Natural killer cell treated with Interleukin-12 subunit alpha and Interleukin-12 subunit beta and Interleukin-15 and Interleukin-18, amount 100 ng/mL, for 72 hours (primary cell): ENCODE results near the gene CTAG1A. TPM values are rescaled to one million over a fixed set of nuclear protein-coding genes. Genes with fewer than 3 reads are reported as not detected.
"Not testable (repeated sequence)": the region's sequence is repeated elsewhere in the genome, so short reads cannot be mapped to it uniquely, and the experiment has no call there.

Source experiments
- ATAC-seq, 2 donors: fragments of 150-1000 bp; cut with Tn5 transposase in 1 of 2; sonication (Bioruptor Pico), chemical (Tn5 transposase) in 1 of 2; 2 replicates each; pipeline ENCODE4 v1.10.0; 2021
- DNase-seq: peaks from one replicate; pipeline ENCODE4 v3.0.0; 2022; ENCODE audit warnings: low spot score
- H3K27ac Mint-ChIP-seq, 2 donors: 1 replicate in 1 of 2; 2 replicates in 1 of 2; pipeline ENCODE4 v1.8.0; 2022; ENCODE audit warnings: mixed read lengths in 2 of 2, mild to moderate bottlenecking in 1 of 2, moderate library complexity in 1 of 2
- H3K27me3 Mint-ChIP-seq, 2 donors: 1 replicate in 1 of 2; 2 replicates in 1 of 2; pipeline ENCODE4 v1.8.0; 2022; ENCODE audit warnings: mixed read lengths in 2 of 2
- H3K36me3 Mint-ChIP-seq: one replicate; pipeline ENCODE4 v1.8.0; 2022; ENCODE audit warnings: mixed read lengths
- H3K4me1 Mint-ChIP-seq, 2 donors: 1 replicate in 1 of 2; 2 replicates in 1 of 2; pipeline ENCODE4 v1.8.0; 2022; ENCODE audit warnings: low read depth in 2 of 2, mixed read lengths in 2 of 2, mild to moderate bottlenecking in 1 of 2
- H3K4me3 Mint-ChIP-seq: one replicate; pipeline ENCODE4 v1.8.0; 2022; ENCODE audit warnings: mixed read lengths
- H3K9me3 Mint-ChIP-seq: 2 replicates; pipeline ENCODE4 v1.8.0; 2022; ENCODE audit warnings: mixed read lengths
- total RNA-seq, 2 donors: library from RNA; stranded (reverse); gene quantifications; one replicate each; pipeline ENCODE4 v1.2.3, GENCODE V29; 2022

CTAG1A gene
- not detected for total RNA-seq

GRCh38 chrX:154584585-154585183 lies at the start of gene CTAG1A:
TSS of gene CTAG1A (plus strand) at chrX:154585133. CDS start at chrX:154585207, 74 bp downstream.
- H3K9me3 Mint-ChIP-seq, H3K36me3 Mint-ChIP-seq, H3K27me3 Mint-ChIP-seq, H3K4me3 Mint-ChIP-seq, H3K4me1 Mint-ChIP-seq, DNase-seq, H3K27ac Mint-ChIP-seq: not testable (repeated sequence)
- ATAC-seq: peak in 1 of 2 donors; percentile 45

GRCh38 chrX:154535892-154536291 lies 49.0 kb upstream of the CTAG1A start:
- H3K4me1 Mint-ChIP-seq: peaks cover 7 to 23% of the 10 kb centered on the region in 2 donors
- peaks cover 0 to 3% of the 10 kb centered on the region in 2 donors for H3K27me3 Mint-ChIP-seq
- peak overlapping the region in 1 of 2 donors; percentile 51 for H3K27ac Mint-ChIP-seq
- H3K4me3 Mint-ChIP-seq: no peak overlapping the region
- no peaks in the 10 kb centered on the region for H3K9me3 Mint-ChIP-seq
- no peak for ATAC-seq
- no peaks in the 10 kb centered on the region for H3K36me3 Mint-ChIP-seq
- DNase-seq: no peak

- DNase-seq (no peak), ATAC-seq (no peak)
- Mint-ChIP-seq H3K36me3 (no peaks in the 10 kb centered on the region), H3K9me3 (no peaks in the 10 kb centered on the region), H3K27ac (peak overlapping the region; percentile 80 to 90), H3K4me3 (peak overlapping the region; percentile 71), H3K4me1 (peaks cover 15 to 41% of the 10 kb centered on the region in 2 donors), H3K27me3 (peaks cover 0 to 3% of the 10 kb centered on the region in 2 donors)
These were observed 45.9 kb upstream of the CTAG1A start for GRCh38 chrX:154539077-154539476.

GRCh38 chrX:154540365-154540764 lies 44.6 kb upstream of the CTAG1A start:
- not testable (repeated sequence) for DNase-seq, H3K27me3 Mint-ChIP-seq, H3K4me3 Mint-ChIP-seq, H3K9me3 Mint-ChIP-seq, H3K36me3 Mint-ChIP-seq, ATAC-seq
- Mint-ChIP-seq H3K27ac (peak overlapping the region; percentile 98 to 99), H3K4me1 (peaks cover 15 to 38% of the 10 kb centered on the region in 2 donors)

- ATAC-seq: no peak
- Mint-ChIP-seq H3K4me3 (peak overlapping the region; percentile 30), H3K27me3 (peaks cover 0 to 3% of the 10 kb centered on the region in 2 donors), H3K4me1 (peaks cover 19 to 40% of the 10 kb centered on the region in 2 donors), H3K36me3 (no peaks in the 10 kb centered on the region), H3K9me3 (no peaks in the 10 kb centered on the region), H3K27ac (peak overlapping the region; percentile 98 to 99)
- DNase-seq: no peak
These were observed 43.9 kb upstream of the CTAG1A start for GRCh38 chrX:154540897-154541535.

GRCh38 chrX:154541589-154541895 lies 43.4 kb upstream of the CTAG1A start:
- no peak for DNase-seq
- Mint-ChIP-seq H3K4me3 (peak overlapping the region; percentile 30), H3K36me3 (no peaks in the 10 kb centered on the region), H3K27me3 (peaks cover 0 to 3% of the 10 kb centered on the region in 2 donors), H3K9me3 (no peaks in the 10 kb centered on the region), H3K27ac (peak overlapping the region; percentile 98 to 99), H3K4me1 (peaks cover 20 to 42% of the 10 kb centered on the region in 2 donors)
- ATAC-seq: no peak

GRCh38 chrX:154541896-154542722 lies 42.8 kb upstream of the CTAG1A start:
- H3K4me3 Mint-ChIP-seq: peak overlapping the region; percentile 91
- peak; percentile 48 to 51 for ATAC-seq
- DNase-seq: peak; percentile 70
- peaks cover 0 to 3% of the 10 kb centered on the region in 2 donors for H3K27me3 Mint-ChIP-seq
- peaks cover 20 to 42% of the 10 kb centered on the region in 2 donors for H3K4me1 Mint-ChIP-seq
- H3K36me3 Mint-ChIP-seq: no peaks in the 10 kb centered on the region
- peak overlapping the region; percentile 98 to 99 for H3K27ac Mint-ChIP-seq
- H3K9me3 Mint-ChIP-seq: no peaks in the 10 kb centered on the region

- H3K4me3 Mint-ChIP-seq: peak overlapping the region; percentile 91
- peak; percentile 66 for DNase-seq
- ATAC-seq: peak; percentile 1 to 7
- peaks cover 2% of the 10 kb centered on the region for H3K36me3 Mint-ChIP-seq
- H3K27ac Mint-ChIP-seq: peak overlapping the region; percentile 98 to 99
- peaks cover 22 to 38% of the 10 kb centered on the region in 2 donors for H3K4me1 Mint-ChIP-seq
- peaks cover 0 to 4% of the 10 kb centered on the region in 2 donors for H3K27me3 Mint-ChIP-seq
- H3K9me3 Mint-ChIP-seq: no peaks in the 10 kb centered on the region
These were observed 42.1 kb upstream of the CTAG1A start for GRCh38 chrX:154542723-154543424.

- Mint-ChIP-seq H3K27me3 (peaks cover 0 to 6% of the 10 kb centered on the region in 2 donors), H3K4me3 (peak overlapping the region; percentile 77), H3K27ac (peak overlapping the region; percentile 98 to 99), H3K9me3 (no peaks in the 10 kb centered on the region), H3K4me1 (peaks cover 32 to 42% of the 10 kb centered on the region in 2 donors), H3K36me3 (peaks cover 11% of the 10 kb centered on the region)
- DNase-seq (no peak), ATAC-seq (no peak)
These were observed 39.2 kb upstream of the CTAG1A start for GRCh38 chrX:154545673-154546274.

GRCh38 chrX:154546354-154547244 lies 38.3 kb upstream of the CTAG1A start, which contains the start of gene G6PD:
TSS of gene G6PD (minus strand) at chrX:154546846. CDS start at chrX:154546155, 691 bp downstream.
- peak; percentile 85 for DNase-seq
- ATAC-seq: peak; percentile 77 to 81
- Mint-ChIP-seq H3K27me3 (peaks cover 0 to 6% of the 10 kb centered on the region in 2 donors), H3K9me3 (no peaks in the 10 kb centered on the region), H3K36me3 (peaks cover 11% of the 10 kb centered on the region), H3K4me3 (peak within 1 kb of the TSS; percentile 98), H3K27ac (peak within 1 kb of the TSS; percentile 98 to 99), H3K4me1 (peaks cover 36 to 42% of the 10 kb centered on the region in 2 donors)

- peak; percentile 91 for ATAC-seq
- Mint-ChIP-seq H3K4me1 (peaks cover 36 to 44% of the 10 kb centered on the region in 2 donors), H3K36me3 (peaks cover 11% of the 10 kb centered on the region), H3K9me3 (no peaks in the 10 kb centered on the region), H3K4me3 (peak within 1 kb of the TSS; percentile 98), H3K27me3 (peaks cover 0 to 6% of the 10 kb centered on the region in 2 donors), H3K27ac (peak within 1 kb of the TSS; percentile 98 to 99)
- peak; percentile 93 for DNase-seq
These were observed 37.5 kb upstream of the CTAG1A start, which contains the start of gene IKBKG for GRCh38 chrX:154547245-154548027. TSS of gene IKBKG (plus strand) at chrX:154547620. CDS start at chrX:154552003, 4,383 bp downstream.

- H3K4me1 Mint-ChIP-seq: peaks cover 31 to 39% of the 10 kb centered on the region in 2 donors
- ATAC-seq (no peak), DNase-seq (no peak)
- H3K27ac Mint-ChIP-seq: peak overlapping the region; percentile 94
- peaks cover 0 to 6% of the 10 kb centered on the region in 2 donors for H3K27me3 Mint-ChIP-seq
- peak overlapping the region; percentile 98 for H3K4me3 Mint-ChIP-seq
- H3K36me3 Mint-ChIP-seq: peaks cover 11% of the 10 kb centered on the region
- no peaks in the 10 kb centered on the region for H3K9me3 Mint-ChIP-seq
These were observed 37.0 kb upstream of the CTAG1A start for GRCh38 chrX:154548028-154548316.
